ENCODE measurements around the gene KCNJ15.

- TF ChIP-seq POLR2AphosphoS5 (IDR thresholded peaks at IDR 0.05) (no peak), CTCF (IDR thresholded peaks at IDR 0.05; ENCODE audit: poor library complexity, severe bottlenecking) (no peak), EP300 (conservative IDR thresholded peaks at IDR 0.05; ENCODE audit: poor library complexity, severe bottlenecking) (no peak)
Measured at GRCh38 chr21:38330666-38331065, 73.9 kb downstream of the KCNJ15 start.
